Measurements from ENCODE around the gene HIRIP3.
A peak's percentile ranks its signal among the peaks of the same experiment; 100 is the strongest.
"Not testable (repeated sequence)": the region's sequence is repeated elsewhere in the genome, so short reads cannot be mapped to it uniquely, and the experiment has no call there.

HIRIP3 gene, protein sequence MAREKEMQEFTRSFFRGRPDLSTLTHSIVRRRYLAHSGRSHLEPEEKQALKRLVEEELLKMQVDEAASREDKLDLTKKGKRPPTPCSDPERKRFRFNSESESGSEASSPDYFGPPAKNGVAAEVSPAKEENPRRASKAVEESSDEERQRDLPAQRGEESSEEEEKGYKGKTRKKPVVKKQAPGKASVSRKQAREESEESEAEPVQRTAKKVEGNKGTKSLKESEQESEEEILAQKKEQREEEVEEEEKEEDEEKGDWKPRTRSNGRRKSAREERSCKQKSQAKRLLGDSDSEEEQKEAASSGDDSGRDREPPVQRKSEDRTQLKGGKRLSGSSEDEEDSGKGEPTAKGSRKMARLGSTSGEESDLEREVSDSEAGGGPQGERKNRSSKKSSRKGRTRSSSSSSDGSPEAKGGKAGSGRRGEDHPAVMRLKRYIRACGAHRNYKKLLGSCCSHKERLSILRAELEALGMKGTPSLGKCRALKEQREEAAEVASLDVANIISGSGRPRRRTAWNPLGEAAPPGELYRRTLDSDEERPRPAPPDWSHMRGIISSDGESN

DNA sequence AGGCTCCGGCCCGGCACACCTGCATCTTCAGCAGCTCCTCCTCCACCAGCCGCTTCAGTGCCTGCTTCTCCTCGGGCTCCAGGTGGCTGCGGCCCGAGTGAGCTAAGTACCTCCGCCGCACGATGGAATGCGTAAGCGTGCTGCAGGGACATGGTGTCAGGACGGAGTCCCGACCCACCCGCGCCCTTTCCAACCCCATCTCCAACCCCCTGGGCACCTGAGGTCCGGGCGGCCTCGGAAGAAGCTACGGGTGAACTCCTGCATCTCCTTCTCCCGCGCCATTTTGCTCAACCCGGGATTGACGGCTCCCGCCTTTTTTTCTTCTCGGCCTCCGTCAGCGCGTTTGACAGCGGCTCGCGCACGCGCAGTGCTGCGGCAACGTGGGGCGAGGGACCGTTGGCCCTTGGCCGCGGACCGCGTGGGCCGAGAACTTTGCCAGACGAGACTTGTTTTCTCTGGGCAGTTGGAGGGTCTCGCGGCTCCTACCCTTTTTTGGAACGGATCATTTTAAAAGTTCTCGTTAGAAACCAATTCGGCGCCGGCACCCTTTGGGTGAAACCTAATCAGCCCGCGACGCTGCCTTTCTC, at the start of gene HIRIP3:
TSS of gene HIRIP3 (minus strand) at position 294 of the 587 bp plus-strand sequence. CDS start at position 282, 12 bp downstream.
- DNase-seq (ENCODE audit: low read depth in 3 of 3) = peak; percentile 76 to 84 (median 80)

DNA sequence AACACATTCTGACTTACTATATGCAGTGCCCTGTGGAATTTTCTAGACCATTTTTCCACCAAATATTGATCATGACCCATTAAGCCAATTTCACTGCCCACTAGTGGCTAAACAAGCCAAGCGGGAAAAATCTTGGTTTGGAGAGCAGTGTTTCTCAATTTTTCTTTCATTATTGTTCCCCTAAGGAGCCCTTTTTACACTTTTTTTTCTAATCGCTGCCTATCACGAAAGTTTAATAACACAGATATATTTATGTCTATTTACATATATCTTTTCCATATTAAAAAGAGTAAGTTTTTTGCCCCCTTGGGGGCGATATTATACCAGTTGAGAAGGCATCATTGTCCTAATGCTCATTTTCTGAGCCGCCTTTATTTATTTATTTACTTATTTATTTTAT, 46.4 kb upstream of the HIRIP3 start:
- no peak for DNase-seq (ENCODE audit: low read depth in 3 of 3)

DNA sequence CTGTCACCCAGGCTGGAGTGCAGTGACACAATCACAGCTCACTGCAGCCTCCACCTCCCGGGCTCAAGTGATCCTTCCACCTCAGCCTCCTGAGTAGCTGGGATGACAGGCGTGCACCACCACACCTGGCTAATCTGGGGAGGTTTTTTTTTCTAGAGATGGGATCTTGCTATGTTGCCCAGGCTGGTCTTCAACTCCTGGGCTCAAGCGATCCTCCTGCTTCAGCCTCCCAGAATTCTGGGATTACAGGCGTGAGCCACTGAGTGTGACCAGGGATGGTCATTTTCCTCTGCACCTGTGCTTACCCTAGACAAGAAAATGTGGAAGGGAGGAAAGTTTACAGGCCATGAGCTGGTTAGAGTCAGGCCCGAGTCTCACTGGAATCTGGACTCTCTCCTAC, 45.3 kb upstream of the HIRIP3 start:
- not testable (repeated sequence) for DNase-seq (ENCODE audit: low read depth in 3 of 3)

DNA sequence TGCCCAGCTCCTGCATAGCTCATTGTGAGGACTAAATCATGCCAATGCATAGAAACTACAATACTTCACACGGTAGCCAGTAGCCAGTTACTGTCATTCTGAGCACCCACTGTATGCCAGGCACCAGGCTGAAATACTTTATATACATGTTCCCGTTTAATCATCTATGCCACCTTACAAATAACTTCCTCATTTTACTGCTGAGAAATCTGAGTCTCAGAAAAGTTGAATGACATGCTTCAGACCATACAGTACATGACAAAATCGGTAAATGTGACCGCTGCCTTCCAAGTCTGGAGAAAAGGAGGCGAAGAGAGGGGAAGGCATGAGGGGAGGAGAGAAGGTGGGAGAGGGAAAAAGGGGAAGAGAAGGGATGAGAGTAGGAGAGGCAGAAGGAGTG, 44.8 kb upstream of the HIRIP3 start:
- no peak for DNase-seq (ENCODE audit: low read depth in 3 of 3)

DNA sequence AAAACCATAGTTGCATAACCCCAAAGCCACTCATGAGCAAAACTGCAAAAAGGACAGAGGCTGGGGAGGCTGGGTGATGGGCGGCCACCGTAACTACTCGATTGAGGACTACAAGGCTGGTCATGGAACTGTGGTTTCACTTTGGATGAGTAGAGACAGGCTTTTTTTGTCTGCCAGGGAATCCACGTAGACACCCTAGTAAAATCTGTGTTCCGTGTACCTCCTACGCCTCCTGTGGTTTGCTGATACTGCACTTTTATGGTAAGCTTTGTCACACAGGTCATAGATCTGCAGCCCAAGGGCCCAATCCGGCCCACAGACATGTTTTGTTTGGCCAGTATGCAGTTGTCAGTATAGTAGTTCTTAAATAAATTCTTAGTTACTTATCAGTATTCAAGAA, 37.9 kb upstream of the HIRIP3 start:
- DNase-seq (ENCODE audit: low read depth in 3 of 3) = no peak

DNA sequence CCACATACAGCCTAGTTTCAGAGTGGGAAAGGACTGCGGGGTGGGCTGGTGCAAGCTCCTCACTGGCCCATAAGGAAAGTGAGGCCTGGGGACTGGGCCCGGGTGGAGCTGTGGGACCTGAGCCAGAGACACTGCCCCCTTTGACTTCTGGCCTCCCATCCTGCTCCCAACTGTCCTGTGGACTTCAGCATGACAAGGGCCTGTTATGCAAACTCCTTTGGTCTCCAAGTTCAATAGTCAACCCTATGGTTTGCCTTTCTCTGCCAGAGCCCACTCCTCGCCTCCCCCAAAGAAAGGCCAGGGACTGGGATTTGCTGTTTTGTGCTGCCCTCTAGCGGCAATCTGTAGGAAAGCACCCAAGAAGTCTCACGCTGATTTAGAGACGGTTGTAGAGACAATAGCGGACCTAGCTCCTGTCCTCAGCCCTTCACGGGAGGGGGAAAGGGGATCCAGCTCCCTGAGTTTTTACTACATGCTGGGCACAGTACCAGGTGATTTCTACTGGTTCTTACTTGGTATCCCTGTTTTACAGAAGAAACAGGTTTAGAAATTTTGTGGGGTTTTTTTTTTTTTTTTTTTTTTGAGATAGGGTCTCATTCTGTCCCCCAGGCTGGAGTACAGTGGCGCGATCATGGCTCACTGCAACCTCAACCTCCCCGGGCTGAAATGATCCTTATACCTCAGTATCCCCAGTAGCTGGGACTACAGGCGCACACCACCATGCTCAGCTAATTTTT, 36.8 kb upstream of the HIRIP3 start:
- DNase-seq (ENCODE audit: low read depth in 3 of 3) = peak; percentile 48 to 54 (median 51)

DNA sequence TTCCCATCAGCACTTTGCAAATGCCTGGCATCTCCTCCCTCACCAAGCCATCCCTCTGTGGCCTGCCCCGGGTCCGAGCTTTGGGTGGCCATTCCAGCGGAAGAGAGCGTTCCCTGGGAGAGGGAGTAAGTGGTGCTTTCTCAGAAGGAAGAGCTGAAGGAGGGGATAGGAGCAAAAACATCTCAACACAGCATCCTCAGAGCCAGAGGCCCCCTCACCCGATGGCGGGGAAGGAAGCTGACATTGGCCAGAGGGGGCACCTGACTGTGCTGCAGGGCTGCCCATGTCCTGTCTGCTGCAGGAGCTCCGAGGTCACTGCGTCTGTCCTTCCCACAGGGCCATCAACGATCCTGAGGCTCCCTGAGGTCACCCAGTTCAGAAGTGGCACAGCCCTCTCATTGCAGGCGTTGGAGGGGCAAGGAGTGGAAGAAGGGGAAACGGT, 36.1 kb upstream of the HIRIP3 start:
- no peak for DNase-seq (ENCODE audit: low read depth in 3 of 3)

DNA sequence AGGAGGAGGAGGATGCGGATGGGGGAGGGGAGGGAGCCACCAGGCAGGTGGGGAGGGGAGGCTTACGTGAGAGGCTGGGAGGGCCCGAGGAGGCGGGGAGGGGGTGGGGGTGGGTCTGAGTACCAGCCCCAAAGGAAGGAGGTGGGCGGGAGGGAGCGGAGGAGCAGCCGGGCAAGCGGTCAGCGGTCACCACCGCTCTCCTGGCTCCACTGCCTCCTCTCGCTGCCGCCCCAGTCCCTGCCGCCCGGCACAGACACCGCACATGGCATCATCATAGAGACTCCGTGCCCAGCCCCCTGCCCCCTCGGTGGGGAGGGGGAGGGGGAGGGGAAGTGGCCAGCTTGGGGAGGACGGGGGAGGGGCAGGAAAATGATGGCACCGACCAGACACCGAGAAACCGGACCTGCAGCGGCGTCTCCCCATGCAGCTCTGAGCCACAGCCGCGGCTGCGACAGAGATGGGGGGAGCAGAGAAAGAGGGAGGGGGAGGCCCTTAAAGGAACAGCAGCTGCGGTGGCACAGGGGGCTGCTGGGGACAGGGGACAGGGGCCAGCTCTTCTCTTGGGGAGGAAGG, 35.5 kb upstream of the HIRIP3 start, which contains the start of gene TLCD3B:
TSS of gene TLCD3B (minus strand) at position 431 of the 573 bp plus-strand sequence. CDS start 744 bp downstream, outside the sequence.
- no peak for DNase-seq (ENCODE audit: low read depth in 3 of 3)

DNA sequence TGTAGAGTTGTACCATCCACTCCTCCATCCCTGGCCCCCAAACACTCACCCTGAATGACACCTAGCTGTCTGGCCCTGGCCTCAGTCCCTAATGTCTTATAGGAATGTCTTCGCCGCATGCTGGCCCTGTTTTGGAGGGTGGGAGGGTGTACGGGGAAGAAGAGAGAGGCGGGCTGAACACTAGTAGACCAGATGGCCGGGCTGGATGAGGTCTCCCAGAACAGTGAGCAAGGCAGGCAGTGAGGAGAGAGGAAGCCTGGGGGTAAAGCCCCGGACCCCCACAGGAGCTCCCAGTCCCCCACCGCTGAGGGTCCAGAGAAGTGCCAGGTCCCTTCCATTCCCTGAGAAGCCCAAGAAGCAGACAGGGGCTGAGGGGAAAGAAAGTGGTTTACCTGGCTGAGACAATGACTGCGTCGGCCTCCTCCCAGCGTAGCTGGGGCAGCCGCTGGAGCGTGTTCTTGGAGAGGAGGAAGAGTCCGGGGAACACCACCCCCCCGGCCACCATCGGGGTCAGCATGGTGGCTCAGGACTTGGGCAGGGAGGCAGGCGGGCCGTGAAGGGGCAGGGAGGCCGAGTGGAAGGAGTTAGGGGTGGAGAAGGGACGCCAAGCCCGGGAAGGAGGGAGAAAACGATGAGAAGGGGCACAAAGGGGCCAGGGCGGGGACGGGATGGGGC, 34.7 kb upstream of the HIRIP3 start:
- no peak for DNase-seq (ENCODE audit: low read depth in 3 of 3)

DNA sequence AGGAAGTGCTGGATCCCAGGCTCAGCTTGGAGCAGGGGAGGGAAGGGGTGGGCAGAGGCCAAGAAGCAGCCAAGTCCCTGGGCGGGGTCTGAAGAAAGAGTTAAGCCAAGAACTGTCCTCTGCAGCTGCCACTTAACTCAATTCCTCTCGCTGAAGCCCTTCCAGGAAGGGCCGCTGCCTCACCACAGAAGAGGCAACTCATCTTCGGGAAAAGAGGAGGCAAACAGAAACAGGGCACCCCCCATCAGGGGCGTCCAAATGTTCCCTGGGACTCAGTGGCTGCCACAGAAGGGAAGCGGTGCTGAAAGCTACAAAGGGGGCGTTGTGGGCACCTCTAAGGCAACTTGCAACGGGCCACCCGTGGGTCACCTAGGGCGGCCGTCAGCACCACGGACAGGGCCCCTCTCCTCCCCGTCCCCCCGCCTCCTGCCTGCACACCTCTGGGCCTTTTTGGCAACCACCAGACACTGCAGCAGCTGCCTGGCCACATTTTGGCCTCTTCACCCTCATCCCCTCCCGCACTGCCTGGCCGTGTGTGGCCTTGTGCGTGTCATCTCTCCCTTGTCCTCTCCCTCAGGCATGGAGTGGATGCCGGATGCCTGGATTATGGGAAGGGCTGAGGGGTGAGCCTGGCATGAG, 33.1 kb upstream of the HIRIP3 start:
- DNase-seq (ENCODE audit: low read depth in 3 of 3) = no peak

DNA sequence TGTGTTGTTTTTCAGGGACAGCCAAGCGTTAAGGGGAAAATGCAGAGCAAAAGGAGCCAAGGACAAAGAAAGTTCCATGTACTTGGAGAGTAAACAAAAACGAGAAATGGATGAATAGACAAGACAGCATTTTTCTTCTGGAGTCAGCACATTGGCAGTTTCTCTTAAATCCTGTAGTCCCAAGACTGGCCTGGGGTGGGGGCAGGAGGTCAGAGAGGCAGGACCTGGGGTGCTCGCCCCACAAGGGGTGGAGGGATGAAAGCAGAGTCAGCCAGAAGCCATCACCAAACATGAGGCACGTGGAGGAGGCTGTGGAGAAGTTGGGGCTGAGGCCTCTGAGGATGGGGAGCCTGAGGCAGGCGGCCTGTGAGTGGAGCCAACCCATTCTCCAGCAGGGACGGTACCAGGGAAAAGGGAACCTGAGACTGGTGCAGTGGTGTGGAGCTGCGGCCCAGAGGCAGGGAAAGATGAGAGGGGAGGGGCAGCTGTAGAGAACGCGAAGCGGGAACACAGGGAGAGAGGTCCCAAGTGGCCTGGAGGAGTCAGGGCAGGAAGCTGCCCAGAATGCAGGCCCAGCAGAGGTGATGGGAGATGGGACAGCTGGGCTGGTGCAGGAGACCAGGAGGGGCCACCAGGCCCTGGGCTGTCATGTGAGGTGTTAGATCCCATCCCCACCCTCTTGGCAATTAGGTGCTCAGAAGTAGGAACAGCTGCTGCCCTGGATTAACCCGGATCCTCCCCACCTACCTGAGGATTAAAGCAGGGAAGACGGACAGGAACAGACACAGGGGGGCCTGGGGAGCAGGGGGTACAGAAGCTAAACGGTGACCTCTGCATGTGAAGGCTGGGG, 32.4 kb upstream of the HIRIP3 start:
- no peak for DNase-seq (ENCODE audit: low read depth in 3 of 3)

DNA sequence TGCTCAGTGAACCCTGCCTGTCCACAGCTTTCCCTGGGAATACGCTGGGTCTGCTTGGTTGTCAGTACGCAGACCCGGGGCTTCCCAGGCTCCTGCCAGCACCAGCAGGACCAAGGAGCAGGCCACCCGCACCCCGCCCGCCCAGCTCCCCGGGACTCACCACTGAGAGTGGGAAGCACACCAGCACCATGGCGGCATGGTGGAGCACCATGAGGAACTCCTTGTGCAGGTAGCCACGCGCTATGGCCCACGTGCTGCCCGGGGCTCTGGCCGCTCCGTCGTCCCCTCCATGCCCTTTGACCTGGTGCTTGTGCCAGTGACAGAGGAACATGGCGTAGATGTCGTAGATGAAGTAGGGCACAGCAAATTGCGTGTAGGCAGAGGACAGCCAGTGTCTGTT, 31.0 kb upstream of the HIRIP3 start:
- no peak for DNase-seq (ENCODE audit: low read depth in 3 of 3)

DNA sequence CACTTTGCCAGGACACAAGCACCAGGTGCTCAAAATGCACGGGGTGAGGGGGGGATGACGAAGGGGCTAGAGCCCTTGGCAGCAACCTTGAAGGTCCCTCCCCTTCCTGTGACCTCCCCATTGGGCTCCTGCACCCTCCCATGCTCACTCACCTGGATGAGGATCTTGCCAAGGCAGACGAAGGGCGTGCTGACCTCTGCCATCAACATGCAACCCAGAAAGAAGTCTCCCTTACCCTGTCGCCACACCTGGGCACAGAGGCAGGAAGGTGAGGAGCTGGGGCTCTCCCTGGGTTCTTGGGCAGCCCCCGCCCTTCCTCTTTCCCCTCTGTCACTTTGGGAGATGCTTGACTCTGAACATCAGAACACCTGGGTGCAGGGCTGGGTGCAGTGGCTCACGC, 30.2 kb upstream of the HIRIP3 start:
- no peak for DNase-seq (ENCODE audit: low read depth in 3 of 3)

DNA sequence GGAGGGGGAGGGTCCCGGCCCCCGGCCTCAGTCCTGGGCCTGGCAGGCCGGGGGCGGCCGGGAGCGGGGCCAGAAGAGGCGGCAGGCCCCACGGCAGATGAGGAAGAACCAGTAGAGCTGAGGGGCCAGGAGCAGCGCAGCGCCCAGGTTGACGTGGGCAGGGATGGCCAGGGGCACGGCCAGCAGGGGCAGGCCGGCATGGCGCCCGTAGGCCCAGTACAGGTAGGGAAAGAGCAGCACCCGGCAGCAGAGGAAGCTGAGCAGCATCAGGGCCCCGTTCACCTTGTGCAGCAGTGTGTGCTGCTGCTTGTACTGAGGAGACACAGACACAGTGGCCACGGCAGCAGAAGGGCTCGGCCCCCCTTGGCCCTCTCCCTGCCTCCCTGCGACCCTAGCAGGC, 29.7 kb upstream of the HIRIP3 start:
- DNase-seq (ENCODE audit: low read depth in 3 of 3) = no peak

DNA sequence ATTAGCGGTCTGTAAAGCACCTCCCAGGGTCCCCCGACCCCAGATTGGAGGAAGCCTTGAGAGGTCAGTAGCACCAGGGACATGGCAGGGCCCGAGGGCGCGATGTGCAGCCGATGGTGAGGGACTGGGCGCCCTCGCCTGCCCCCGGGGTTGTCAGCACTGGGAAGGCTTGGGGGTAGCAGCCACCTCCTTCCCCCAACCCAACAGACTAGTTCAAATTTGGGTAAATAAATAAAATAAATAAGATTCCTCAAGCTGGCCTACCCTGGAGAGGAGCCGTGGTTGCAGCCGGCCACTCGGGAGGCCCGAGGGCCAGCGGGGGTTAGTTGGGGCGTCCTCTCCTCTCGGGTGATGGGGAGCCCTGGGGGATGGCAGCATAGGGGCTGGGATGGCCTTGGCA, 29.0 kb upstream of the HIRIP3 start:
- DNase-seq (ENCODE audit: low read depth in 3 of 3) = no peak

DNA sequence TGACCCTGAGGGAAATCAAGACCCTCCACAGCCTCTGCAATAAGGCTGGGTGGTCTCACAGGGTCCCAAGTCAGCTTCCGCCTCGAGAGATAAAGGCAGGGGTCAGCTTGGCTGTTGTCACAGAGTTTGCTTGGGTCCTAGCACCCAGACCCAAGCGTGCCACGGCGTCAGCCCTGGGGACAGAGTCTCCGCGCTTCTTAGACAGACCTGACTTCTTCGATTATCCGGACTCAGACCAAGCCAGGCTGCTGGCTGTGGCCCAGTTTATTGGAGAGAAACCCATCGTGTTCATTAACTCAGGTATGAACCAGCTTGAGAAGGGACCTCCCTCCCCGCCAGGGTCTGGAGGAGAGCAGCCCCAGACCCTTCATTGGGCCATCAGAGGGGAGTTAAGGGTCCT, 28.2 kb upstream of the HIRIP3 start:
- DNase-seq (ENCODE audit: low read depth in 3 of 3) = no peak

DNA sequence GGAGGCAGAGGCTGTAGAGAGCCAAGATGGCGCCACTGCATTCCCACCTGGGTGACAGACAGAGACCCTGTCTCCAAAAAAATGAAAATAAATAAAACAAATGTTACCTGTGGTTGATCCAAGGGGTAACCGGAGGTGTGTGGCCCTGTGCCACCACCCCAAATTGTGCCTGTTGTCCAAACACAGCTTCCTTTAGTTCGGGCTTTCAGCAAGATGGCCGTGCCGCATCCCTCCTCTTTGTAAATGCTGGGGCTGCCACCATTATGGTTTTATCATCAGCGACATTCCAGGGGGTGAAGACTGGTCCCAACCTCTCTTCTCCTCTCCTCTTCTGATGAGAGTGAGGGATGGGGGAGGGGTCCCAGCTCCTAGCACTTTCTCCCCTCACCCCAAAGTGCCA, 27.5 kb upstream of the HIRIP3 start, which contains the start of gene C16orf92:
TSS of gene C16orf92 (plus strand) at position 312 of the 400 bp plus-strand sequence. CDS start 143 bp downstream, outside the sequence.
- no peak for DNase-seq (ENCODE audit: low read depth in 3 of 3)

DNA sequence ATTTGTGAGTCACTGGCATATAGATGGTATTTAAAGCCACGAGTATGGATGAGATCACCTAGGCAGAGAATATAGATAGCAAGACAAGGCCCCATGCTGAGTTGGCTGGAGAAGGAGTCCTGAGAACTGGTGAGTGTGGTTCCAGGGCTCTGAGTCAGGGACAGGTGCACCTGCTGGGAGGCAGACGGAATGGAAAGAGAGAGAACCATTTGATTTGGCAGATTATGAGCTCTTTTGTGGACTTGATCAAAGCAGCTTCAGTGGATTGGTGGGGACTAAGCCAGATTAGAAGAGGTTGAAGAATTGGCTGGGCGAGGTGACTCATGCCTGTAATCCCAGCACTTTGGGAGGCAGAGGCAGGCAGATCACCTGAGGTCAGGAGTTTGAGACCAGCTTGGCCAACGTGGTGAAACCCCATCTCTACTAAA, 23.3 kb upstream of the HIRIP3 start:
- DNase-seq (ENCODE audit: low read depth in 3 of 3) = no peak

DNA sequence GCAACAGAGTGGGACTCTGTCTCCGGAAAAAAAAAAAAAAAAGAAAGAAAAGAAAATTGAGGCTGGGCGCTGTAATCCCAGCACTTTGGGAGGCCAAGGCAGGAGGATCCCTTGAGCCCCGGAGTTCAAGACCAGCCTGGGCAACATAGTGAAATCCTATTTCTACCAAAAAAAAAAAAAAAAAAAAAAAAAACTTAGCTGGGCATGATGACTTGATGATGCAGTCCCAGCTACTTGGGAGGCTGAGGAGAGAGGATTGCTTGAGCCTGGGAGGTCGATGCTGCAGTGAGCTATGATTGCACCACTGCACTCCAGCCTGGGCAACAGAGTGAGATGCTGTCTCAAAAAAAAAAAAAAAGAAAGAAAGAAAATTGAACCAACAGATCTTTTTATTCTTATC, 22.5 kb upstream of the HIRIP3 start:
- DNase-seq (ENCODE audit: low read depth in 3 of 3) = not testable (repeated sequence)

DNA sequence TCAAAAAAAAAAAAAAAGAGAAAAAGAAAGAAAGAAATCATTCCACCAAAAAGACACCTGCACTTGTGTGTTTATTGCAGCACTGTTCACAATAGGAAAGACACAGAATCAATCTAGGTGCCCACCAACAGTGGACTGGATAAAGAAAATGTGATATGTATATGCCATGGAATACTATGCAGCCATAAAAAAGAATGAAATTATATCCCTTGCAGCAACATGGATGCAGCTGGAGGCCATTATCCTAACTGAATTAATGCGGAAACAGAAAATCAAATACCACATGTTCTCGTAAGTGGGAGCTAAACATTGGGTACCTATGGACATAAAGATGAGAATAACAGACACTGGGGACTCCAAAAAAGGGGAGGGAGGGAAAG, 21.9 kb upstream of the HIRIP3 start:
- DNase-seq (ENCODE audit: low read depth in 3 of 3) = no peak
